Esophagus squamous epithelium (tissue), 5 donors: ENCODE data around the gene LPAR1. TPM values are rescaled to one million over a fixed set of nuclear protein-coding genes. Genes with fewer than 3 reads are reported as not detected.

Source experiments
- DNase-seq: peaks from one replicate; lab custom pipeline; 2025; lab: John Stamatoyannopoulos, UW
- H3K27ac ChIP-seq, 4 donors: fragments of 200-600 bp; sonication (generic); one replicate each; pipeline ENCODE4 v1.5.1; 2016 to 2019; ENCODE audit warnings: mild to moderate bottlenecking in 1 of 4
- H3K27me3 ChIP-seq, 4 donors: fragments of 200-600 bp; sonication (generic); 1 replicate in 3 of 4; 2 replicates in 1 of 4; pipeline versions ENCODE4 v1.5.1 to v1.6.0; 2017 to 2021; ENCODE audit warnings: antibody characterized with exemption in 1 of 4
- H3K36me3 ChIP-seq, 3 donors: fragments of 200-600 bp; sonication (generic); one replicate each; pipeline ENCODE4 v1.5.1; 2016 to 2019
- H3K4me1 ChIP-seq, 3 donors: fragments of 200-600 bp; sonication (generic); one replicate each; pipeline ENCODE4 v1.5.1; 2017 to 2019
- H3K4me3 ChIP-seq, 4 donors: fragments of 200-600 bp; sonication (generic); 1 replicate in 3 of 4; 2 replicates in 1 of 4; pipeline ENCODE4 v1.5.1; 2016 to 2019; ENCODE audit warnings: mild to moderate bottlenecking in 2 of 4, moderate library complexity in 1 of 4
- H3K9me3 ChIP-seq, 3 donors: fragments of 200-600 bp; sonication (generic); one replicate each; pipeline ENCODE4 v1.5.1; 2016 to 2019
- POLR2A ChIP-seq, 4 donors: fragments of 450-650 bp; IDR thresholded peaks; one replicate each; pipeline ENCODE4 v1.6.1; 2017; ENCODE audit warnings: antibody characterized with exemption in 4 of 4, mild to moderate bottlenecking in 4 of 4, moderate library complexity in 3 of 4
- WGBS, 2 donors: methylation state at CpG; one replicate each; pipeline ENCODE4 v1.1.5; 2018; 5-methylcytosine and 5-hydroxymethylcytosine counted together
- intact Hi-C: fragments of 100-400 bp; cut with DNase I; formaldehyde crosslinking; loops from one replicate; pipeline ENCODE4 v1.15.0; 2022
- total RNA-seq, 4 donors: library from RNA; depleted of rRNA; stranded (reverse); fragments of >200 nt; gene quantifications; one replicate each; pipeline ENCODE4 v1.1.0, GENCODE V29; 2016
- TF ChIP-seq, protein P1 (sequence below), 6 experiments: fragments of 450-650 bp in 4 of 6; fragments of 200-600 bp in 2 of 6; sonication (generic) in 2 of 6; IDR thresholded peaks; one replicate each; pipeline ENCODE4 v1.5.1; 2016 to 2019; ENCODE audit warnings: antibody characterized with exemption in 6 of 6, mild to moderate bottlenecking in 4 of 6, moderate library complexity in 4 of 6
- donor health status: DM: yes; HTN: yes; CAD: no.

Gene LPAR1
- total RNA-seq, 4 donors from 2014 or later, result 6.3 to 59.5 (median 14.1) TPM

DNA sequence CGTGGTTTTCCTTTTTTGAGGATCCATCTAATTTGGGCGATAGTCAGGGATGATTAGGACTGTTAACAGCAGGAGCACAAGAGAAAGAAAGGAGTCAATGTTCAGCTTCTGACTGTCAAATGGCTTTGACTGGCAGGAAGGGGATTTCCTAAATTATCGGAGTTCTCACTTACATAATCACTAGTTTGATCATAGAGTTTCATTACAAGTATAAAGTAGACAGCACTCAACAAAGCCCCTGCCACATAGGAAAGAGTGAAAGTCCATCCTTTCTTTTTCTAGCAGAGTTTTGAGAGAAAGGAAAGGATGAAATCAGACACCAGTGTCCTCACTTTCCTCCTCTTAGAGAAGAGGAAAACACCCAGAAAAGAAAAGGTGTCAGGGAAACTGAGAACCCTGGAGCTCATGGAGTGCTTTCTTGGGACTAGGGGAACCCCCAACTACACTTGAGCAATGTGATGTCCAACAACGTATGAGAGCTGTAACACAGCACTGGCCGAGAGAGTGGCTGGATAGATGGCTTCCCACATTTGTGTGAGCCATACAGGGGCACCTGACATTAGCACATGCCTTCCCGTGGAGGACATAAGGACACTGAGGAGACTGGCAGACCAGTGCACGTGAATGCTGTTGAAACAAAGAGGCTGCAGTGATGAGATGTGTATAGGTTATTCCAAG is 26.0 kb upstream of the LPAR1 start:
- no peaks in the 10 kb centered on the region for H3K36me3 ChIP-seq
- 60 to 63% methylated on average over 7 of the region's 7 CpGs for WGBS, 2 donors
- H3K4me3 ChIP-seq, result no peak overlapping the region
- peaks cover 0 to 4% (median 0%) of the 10 kb centered on the region in 4 donors for H3K27me3 ChIP-seq
- intact Hi-C loops, result no loop called here
- no peak for TF ChIP-seq POLR2A (IDR thresholded peaks at IDR 0.05)
- TF ChIP-seq, protein P1, sequence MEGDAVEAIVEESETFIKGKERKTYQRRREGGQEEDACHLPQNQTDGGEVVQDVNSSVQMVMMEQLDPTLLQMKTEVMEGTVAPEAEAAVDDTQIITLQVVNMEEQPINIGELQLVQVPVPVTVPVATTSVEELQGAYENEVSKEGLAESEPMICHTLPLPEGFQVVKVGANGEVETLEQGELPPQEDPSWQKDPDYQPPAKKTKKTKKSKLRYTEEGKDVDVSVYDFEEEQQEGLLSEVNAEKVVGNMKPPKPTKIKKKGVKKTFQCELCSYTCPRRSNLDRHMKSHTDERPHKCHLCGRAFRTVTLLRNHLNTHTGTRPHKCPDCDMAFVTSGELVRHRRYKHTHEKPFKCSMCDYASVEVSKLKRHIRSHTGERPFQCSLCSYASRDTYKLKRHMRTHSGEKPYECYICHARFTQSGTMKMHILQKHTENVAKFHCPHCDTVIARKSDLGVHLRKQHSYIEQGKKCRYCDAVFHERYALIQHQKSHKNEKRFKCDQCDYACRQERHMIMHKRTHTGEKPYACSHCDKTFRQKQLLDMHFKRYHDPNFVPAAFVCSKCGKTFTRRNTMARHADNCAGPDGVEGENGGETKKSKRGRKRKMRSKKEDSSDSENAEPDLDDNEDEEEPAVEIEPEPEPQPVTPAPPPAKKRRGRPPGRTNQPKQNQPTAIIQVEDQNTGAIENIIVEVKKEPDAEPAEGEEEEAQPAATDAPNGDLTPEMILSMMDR (IDR thresholded peaks at IDR 0.05), result no peak
- peaks cover 0 to 5% (median 0%) of the 10 kb centered on the region in 3 donors for H3K4me1 ChIP-seq
- no peaks in the 10 kb centered on the region for H3K9me3 ChIP-seq
- no peak for DNase-seq
- H3K27ac ChIP-seq, result no peak overlapping the region

DNA sequence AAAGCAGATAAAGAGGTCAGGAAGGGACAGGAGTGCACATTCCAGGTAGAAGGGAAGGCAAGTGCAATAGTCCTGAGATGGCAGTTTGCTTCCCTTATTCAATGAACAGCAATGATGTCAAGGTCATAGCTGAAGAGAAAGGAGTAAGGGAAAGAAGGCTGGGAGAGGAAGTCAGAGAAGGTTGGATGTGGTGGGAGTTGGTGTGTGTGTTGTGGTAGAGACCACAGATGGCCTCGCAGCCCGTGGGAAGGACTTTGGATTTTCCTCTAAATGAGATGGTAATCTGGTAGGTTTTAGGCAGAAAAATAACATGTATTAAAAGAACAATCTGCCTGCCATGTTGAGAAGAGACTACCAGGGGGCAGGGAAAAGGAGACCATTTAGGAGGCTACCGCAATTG is 25.1 kb upstream of the LPAR1 start:
- 73 to 80% methylated on average over 3 of the region's 3 CpGs for WGBS, 2 donors

DNA sequence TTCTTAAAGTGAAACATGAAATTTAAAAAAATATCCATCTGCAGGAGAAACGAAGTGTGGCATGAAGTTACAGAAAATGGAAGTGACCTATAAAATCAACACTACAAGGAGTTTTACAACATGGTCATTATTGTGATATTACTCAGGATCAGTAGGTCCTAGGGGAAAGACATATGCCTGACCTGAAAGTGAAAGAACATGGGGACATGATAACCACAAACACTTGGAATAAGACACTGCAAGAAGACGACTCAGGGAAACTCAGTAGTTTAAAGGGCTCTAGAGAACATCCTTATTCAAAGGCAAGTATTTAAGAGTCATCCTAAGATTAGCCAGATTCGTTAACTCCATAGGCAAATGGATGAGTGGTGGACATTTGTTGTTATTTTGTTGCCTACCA is 19.9 kb upstream of the LPAR1 start:
- no peak overlapping the region for H3K4me3 ChIP-seq
- DNase-seq, result no peak
- 76 to 83% methylated on average over 3 of the region's 3 CpGs for WGBS, 2 donors
- intact Hi-C loops, result no loop called here
- no peaks in the 10 kb centered on the region for H3K27me3 ChIP-seq
- H3K27ac ChIP-seq, result no peak overlapping the region
- no peaks in the 10 kb centered on the region for H3K9me3 ChIP-seq
- TF ChIP-seq, protein P1 (IDR thresholded peaks at IDR 0.05), result no peak
- TF ChIP-seq POLR2A (IDR thresholded peaks at IDR 0.05), result no peak
- no peaks in the 10 kb centered on the region for H3K36me3 ChIP-seq
- no peaks in the 10 kb centered on the region for H3K4me1 ChIP-seq

More for the DNA sequence above, 25.1 kb upstream of the LPAR1 start:
- intact Hi-C loops, result no loop called here
- H3K36me3 ChIP-seq, result no peaks in the 10 kb centered on the region
- no peaks in the 10 kb centered on the region for H3K9me3 ChIP-seq
- H3K4me1 ChIP-seq, result peaks cover 0 to 5% (median 0%) of the 10 kb centered on the region in 3 donors
- TF ChIP-seq, protein P1 (IDR thresholded peaks at IDR 0.05), result no peak
- TF ChIP-seq POLR2A (IDR thresholded peaks at IDR 0.05), result no peak
- H3K27me3 ChIP-seq, result peaks cover 0 to 4% (median 0%) of the 10 kb centered on the region in 4 donors
- no peak overlapping the region for H3K27ac ChIP-seq
- no peak for DNase-seq
- H3K4me3 ChIP-seq, result no peak overlapping the region

DNA sequence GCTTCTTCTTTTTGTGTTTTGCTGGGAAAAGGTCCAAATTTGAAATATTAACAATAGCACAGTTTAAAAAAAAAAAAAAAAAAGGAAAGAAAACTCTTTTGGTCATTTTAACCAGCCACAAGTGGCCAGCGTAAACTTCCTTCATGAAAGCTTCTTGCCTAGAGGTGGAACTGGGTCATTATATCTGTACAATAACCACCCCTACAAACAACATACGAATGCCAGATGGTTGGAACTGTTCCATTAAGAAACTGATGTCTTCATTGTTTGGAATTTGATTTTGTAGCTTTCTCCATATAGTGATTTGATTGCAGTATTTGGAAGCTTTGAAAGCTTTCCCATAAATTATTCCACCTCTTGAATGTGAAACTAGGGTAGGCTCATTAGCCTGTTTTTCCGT is 18.3 kb upstream of the LPAR1 start:
- WGBS, 2 donors, result 50% methylated on average over 3 of the region's 3 CpGs
- Histone ChIP-seq H3K36me3 (no peaks in the 10 kb centered on the region), H3K9me3 (no peaks in the 10 kb centered on the region), H3K27ac (no peak overlapping the region), H3K4me1 (no peaks in the 10 kb centered on the region), H3K27me3 (no peaks in the 10 kb centered on the region), H3K4me3 (no peak overlapping the region)
- intact Hi-C loops, result no loop called here
- DNase-seq, result no peak
- TF ChIP-seq, protein P1 (IDR thresholded peaks at IDR 0.05), result no peak
- TF ChIP-seq POLR2A (IDR thresholded peaks at IDR 0.05), result no peak

DNA sequence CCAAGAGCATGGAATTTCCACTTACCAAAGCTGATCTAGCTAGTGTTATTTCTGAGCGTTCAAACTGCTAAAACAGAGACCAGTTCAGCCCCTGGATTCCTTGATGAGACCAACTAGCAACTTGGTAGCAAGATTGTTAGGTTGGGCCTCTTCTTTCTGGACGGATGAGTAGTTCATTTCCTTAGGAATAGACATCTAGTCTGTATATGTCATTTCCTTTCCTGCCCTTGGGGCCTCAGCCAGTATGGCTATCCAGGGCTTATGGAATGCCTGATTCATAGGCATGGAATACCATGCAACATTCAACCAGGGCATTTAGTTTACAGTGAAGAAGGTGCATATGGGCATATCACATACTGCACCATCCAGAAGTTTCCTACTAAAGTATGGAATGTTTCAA is 14.5 kb upstream of the LPAR1 start:
- intact Hi-C loops, result no loop called here
- Histone ChIP-seq H3K4me3 (no peak overlapping the region), H3K27me3 (no peaks in the 10 kb centered on the region), H3K36me3 (no peaks in the 10 kb centered on the region), H3K4me1 (no peaks in the 10 kb centered on the region), H3K27ac (no peak overlapping the region), H3K9me3 (no peaks in the 10 kb centered on the region)
- DNase-seq, result no peak
- 77 to 79% methylated on average over 2 of the region's 2 CpGs for WGBS, 2 donors
- TF ChIP-seq, protein P1 (IDR thresholded peaks at IDR 0.05), result no peak
